ENCODE measurements around the gene ARMH2.

Gene ARMH2

DNA sequence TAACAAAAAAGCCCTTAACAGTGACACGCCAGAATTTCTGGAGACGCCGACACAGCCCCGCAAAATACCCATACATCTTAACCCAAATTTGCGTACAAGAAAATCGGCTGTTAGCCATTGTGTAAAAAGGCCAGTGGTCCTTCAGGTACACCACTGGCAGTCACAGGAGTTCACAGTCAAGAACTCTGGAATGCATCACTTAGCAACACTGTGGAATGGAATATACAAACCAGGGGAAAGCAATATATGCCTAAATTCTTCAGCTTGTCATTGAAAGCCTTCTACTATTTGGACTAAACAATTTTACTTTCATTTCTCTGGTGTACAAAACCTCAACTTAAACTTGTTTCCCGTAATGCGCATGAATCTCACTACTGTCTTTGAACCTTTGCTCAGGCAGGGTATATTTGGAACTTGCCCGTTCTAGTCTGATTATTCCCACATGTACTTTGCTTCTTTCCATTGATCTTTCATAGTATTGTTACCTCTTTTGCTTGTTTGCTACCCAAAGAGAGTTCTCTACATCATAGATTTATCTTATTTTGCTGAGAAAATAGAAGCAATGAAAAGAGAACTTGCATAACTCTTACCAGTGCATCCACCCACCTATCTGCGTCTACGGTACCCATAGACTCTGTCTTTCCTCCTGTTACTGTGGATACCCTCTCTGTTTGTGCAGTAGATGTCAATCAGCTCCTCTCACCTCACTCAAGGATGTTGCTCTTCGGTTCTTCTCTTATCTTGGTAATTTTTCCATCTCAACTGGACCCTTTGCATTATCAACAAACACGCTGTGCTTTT, at the start of gene ARMH2:
ARMH2 (minus strand) TSS at position 178 of the 801 bp plus-strand sequence; CDS start at position 118, 60 bp downstream.
- H3K36me3 ChIP-seq (ENCODE audit: control insufficient read depth in 1 of 2, insufficient read depth in 2 of 2, low read length in 2 of 2): no peaks in the 10 kb centered on the region
- H3K4me3 ChIP-seq (ENCODE audit: low read depth in 1 of 2, low read length in 2 of 2): no peak within 1 kb of the TSS
- H3K4me1 ChIP-seq (ENCODE audit: control insufficient read depth in 1 of 2, insufficient read depth in 2 of 2, low read length in 2 of 2): no peaks in the 10 kb centered on the region
- no peak within 1 kb of the TSS for H3K27ac ChIP-seq (ENCODE audit: low read length)
- H3K9me3 ChIP-seq (ENCODE audit: control insufficient read depth in 1 of 2, low read length in 2 of 2): no peaks in the 10 kb centered on the region
- H3K27me3 ChIP-seq (ENCODE audit: low read depth, low read length): no peaks in the 10 kb centered on the region

DNA sequence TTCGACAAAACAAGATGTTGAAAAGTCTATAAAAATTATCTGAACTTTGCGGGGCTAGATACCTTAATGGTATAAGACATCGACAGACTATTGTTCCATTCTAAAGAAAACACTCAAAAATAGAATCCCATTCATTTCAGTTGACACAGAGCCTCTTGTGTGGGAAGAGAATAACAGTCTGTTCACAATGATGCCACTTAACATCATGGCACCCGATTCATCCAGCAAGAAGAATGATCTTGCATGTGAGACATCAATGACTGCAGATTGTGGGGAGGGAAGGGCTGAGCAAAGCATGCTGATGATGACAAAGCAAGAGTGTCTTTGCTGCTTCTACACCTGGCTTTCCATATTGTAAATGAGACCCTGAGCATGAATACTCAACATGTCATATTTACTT, 49.7 kb upstream of the ARMH2 start:
- peaks cover 0 to 6% of the 10 kb centered on the region in 2 donors for H3K36me3 ChIP-seq (ENCODE audit: control insufficient read depth in 1 of 2, insufficient read depth in 2 of 2, low read length in 2 of 2)
- no peaks in the 10 kb centered on the region for H3K27me3 ChIP-seq (ENCODE audit: low read depth, low read length)
- no peak overlapping the region for H3K27ac ChIP-seq (ENCODE audit: low read length)
- H3K9me3 ChIP-seq (ENCODE audit: control insufficient read depth in 1 of 2, low read length in 2 of 2): no peaks in the 10 kb centered on the region
- H3K4me3 ChIP-seq (ENCODE audit: low read depth in 1 of 2, low read length in 2 of 2): no peak overlapping the region
- no peaks in the 10 kb centered on the region for H3K4me1 ChIP-seq (ENCODE audit: control insufficient read depth in 1 of 2, insufficient read depth in 2 of 2, low read length in 2 of 2)

DNA sequence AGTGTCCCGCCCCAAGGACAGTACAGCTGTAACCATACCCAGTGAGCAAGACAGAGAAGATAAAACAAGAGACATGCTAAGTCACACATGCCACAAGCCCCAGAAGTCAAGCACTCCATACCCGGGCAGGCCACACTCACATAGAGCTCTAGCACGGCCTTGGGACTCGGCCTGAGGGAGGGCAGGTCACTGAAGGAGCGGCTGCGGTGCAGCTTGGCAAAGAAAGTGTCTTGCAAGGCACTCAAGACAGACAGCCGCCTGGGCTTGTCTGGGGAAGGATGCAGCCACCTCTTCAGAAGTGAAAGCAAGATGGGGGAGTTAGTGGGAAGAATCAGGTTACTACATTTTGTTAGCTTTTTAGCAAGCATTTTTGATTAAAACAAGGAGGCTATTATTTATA, 48.7 kb upstream of the ARMH2 start:
- H3K4me3 ChIP-seq (ENCODE audit: low read depth in 1 of 2, low read length in 2 of 2): no peak overlapping the region

DNA sequence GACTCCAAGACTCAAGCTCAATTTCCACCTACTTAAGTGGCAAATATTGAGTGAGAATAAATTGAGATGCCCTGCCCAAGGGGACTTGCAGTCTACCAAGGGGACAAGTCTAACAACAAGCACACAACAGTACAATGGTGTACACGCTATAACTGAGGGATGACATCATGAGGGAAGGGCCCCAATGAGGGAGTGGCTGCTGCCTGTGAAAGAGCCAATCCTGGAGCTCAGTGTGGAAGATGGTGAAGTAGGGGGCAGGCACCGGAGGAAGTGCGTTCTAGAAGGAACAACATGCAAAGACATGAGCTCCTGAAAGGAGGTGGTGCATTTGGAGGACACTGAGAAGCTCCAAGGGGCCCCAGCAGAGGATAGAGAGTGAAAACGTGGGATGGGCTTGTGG, 46.9 kb upstream of the ARMH2 start:
- Histone ChIP-seq H3K4me3 (ENCODE audit: low read depth in 1 of 2, low read length in 2 of 2) (no peak overlapping the region), H3K4me1 (ENCODE audit: control insufficient read depth in 1 of 2, insufficient read depth in 2 of 2, low read length in 2 of 2) (no peaks in the 10 kb centered on the region), H3K27ac (ENCODE audit: low read length) (no peak overlapping the region), H3K27me3 (ENCODE audit: low read depth, low read length) (no peaks in the 10 kb centered on the region), H3K36me3 (ENCODE audit: control insufficient read depth in 1 of 2, insufficient read depth in 2 of 2, low read length in 2 of 2) (peaks cover 0 to 5% of the 10 kb centered on the region in 2 donors), H3K9me3 (ENCODE audit: control insufficient read depth in 1 of 2, low read length in 2 of 2) (no peaks in the 10 kb centered on the region)

More for the DNA sequence above, 48.7 kb upstream of the ARMH2 start:
- no peaks in the 10 kb centered on the region for H3K27me3 ChIP-seq (ENCODE audit: low read depth, low read length)
- H3K4me1 ChIP-seq (ENCODE audit: control insufficient read depth in 1 of 2, insufficient read depth in 2 of 2, low read length in 2 of 2): no peaks in the 10 kb centered on the region
- H3K36me3 ChIP-seq (ENCODE audit: control insufficient read depth in 1 of 2, insufficient read depth in 2 of 2, low read length in 2 of 2): peaks cover 0 to 5% of the 10 kb centered on the region in 2 donors
- H3K9me3 ChIP-seq (ENCODE audit: control insufficient read depth in 1 of 2, low read length in 2 of 2): no peaks in the 10 kb centered on the region
- no peak overlapping the region for H3K27ac ChIP-seq (ENCODE audit: low read length)

DNA sequence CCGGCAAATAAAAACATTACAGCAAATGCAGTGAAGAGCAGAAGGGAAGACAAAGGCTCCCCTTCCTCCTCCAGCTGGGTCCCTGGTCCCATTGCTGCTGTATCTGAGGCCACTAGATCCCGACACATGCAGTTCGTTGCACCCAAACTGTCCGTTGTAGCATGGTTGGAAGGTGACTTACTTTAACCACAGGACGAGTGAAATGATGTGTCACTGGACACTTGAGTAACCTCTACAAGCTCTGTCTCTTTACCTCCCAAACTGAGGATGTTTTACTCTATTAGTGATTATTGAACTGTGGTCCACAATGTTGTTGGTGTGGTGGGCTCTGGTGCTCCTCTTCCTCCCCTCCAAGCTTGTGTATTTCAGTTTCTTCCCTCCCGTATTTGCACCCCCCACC, 46.2 kb upstream of the ARMH2 start:
- no peaks in the 10 kb centered on the region for H3K27me3 ChIP-seq (ENCODE audit: low read depth, low read length)
- H3K27ac ChIP-seq (ENCODE audit: low read length): no peak overlapping the region
- H3K4me1 ChIP-seq (ENCODE audit: control insufficient read depth in 1 of 2, insufficient read depth in 2 of 2, low read length in 2 of 2): no peaks in the 10 kb centered on the region
- H3K9me3 ChIP-seq (ENCODE audit: control insufficient read depth in 1 of 2, low read length in 2 of 2): no peaks in the 10 kb centered on the region
- H3K4me3 ChIP-seq (ENCODE audit: low read depth in 1 of 2, low read length in 2 of 2): no peak overlapping the region
- H3K36me3 ChIP-seq (ENCODE audit: control insufficient read depth in 1 of 2, insufficient read depth in 2 of 2, low read length in 2 of 2): no peaks in the 10 kb centered on the region

DNA sequence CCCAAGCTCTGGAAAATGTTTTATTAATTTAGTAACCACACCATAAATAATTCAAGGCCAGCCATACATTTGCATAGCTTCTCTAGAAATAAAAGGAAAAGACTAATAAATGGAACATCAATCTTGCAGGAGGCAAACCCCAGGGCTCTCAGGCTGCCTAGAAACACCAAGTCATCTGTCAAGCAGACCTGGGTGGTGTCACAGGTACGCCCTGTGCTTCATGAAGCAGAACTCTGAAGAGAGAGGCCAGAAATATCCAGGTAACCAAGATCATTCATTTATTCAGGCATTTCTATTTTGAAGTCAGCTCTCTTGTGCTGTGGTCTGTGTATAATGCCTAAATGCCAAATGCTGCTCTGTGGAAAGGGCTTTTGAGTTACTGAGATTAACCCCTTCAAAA, 45.3 kb upstream of the ARMH2 start:
- no peaks in the 10 kb centered on the region for H3K36me3 ChIP-seq (ENCODE audit: control insufficient read depth in 1 of 2, insufficient read depth in 2 of 2, low read length in 2 of 2)
- no peak overlapping the region for H3K4me3 ChIP-seq (ENCODE audit: low read depth in 1 of 2, low read length in 2 of 2)
- no peaks in the 10 kb centered on the region for H3K9me3 ChIP-seq (ENCODE audit: control insufficient read depth in 1 of 2, low read length in 2 of 2)
- no peaks in the 10 kb centered on the region for H3K27me3 ChIP-seq (ENCODE audit: low read depth, low read length)
- no peaks in the 10 kb centered on the region for H3K4me1 ChIP-seq (ENCODE audit: control insufficient read depth in 1 of 2, insufficient read depth in 2 of 2, low read length in 2 of 2)
- no peak overlapping the region for H3K27ac ChIP-seq (ENCODE audit: low read length)

DNA sequence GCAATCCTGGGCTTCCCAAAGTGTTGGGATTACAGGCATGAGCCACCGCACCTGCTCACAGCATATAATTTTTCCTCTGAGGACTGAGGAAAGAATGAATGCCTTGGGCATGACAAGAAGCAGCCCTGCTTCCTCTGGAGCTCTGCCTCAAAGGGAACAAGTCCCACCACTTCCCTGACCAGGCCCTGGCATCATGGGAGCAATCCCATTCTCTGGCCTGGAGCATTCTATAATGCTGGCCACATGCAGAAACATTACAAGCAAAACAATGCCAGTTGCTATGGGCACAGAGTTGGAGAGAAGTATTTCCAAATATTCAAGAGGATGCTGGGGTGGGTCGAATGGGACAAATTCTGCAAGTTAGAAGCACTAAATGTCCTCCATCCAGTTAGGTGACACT, 41.5 kb upstream of the ARMH2 start:
- no peaks in the 10 kb centered on the region for H3K9me3 ChIP-seq (ENCODE audit: control insufficient read depth in 1 of 2, low read length in 2 of 2)
- H3K27ac ChIP-seq (ENCODE audit: low read length): no peak overlapping the region
- H3K4me1 ChIP-seq (ENCODE audit: control insufficient read depth in 1 of 2, insufficient read depth in 2 of 2, low read length in 2 of 2): peaks cover 0 to 5% of the 10 kb centered on the region in 2 donors
- H3K27me3 ChIP-seq (ENCODE audit: low read depth, low read length): no peaks in the 10 kb centered on the region
- H3K36me3 ChIP-seq (ENCODE audit: control insufficient read depth in 1 of 2, insufficient read depth in 2 of 2, low read length in 2 of 2): no peaks in the 10 kb centered on the region
- no peak overlapping the region for H3K4me3 ChIP-seq (ENCODE audit: low read depth in 1 of 2, low read length in 2 of 2)

DNA sequence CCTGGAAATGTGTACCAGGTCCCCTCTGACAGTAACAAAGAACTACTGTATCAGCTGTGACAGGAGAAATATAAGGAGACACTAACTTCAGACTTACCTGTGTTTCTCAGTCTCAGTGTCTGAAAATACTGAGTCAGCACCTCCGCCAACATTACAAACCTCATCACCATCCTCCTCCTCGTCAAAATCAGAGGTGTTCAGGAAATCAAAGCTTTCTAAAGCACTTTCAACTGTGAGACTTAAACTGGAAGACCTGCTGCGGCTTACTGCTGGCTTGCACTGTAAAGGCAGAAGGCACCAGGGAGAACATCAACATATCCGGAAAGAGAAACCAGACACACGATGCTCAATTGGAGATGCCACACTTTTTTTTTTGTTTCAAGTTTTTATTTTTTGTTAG, 40.3 kb upstream of the ARMH2 start:
- Histone ChIP-seq H3K27ac (ENCODE audit: low read length) (no peak overlapping the region), H3K27me3 (ENCODE audit: low read depth, low read length) (no peaks in the 10 kb centered on the region), H3K4me1 (ENCODE audit: control insufficient read depth in 1 of 2, insufficient read depth in 2 of 2, low read length in 2 of 2) (peaks cover 0 to 5% of the 10 kb centered on the region in 2 donors), H3K9me3 (ENCODE audit: control insufficient read depth in 1 of 2, low read length in 2 of 2) (no peaks in the 10 kb centered on the region), H3K36me3 (ENCODE audit: control insufficient read depth in 1 of 2, insufficient read depth in 2 of 2, low read length in 2 of 2) (no peaks in the 10 kb centered on the region), H3K4me3 (ENCODE audit: low read depth in 1 of 2, low read length in 2 of 2) (no peak overlapping the region)

DNA sequence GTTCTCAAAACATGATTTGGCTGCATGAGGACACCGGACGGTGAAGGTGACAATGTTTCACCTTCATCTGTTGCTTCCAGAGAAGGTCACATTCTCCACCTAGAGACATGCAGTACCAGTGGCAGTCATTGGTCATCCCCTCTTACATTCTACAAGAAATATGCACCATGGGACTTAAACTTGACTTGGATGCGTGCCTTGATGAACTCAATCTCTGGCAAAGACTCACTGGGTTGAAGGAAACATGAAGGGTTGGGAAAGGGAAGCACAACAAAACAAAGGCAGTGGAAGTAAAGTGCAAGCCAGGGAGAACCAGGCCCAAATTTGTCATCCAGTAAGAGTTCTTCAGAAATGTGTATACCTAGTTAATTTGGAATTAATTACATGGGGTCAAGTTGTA, 39.4 kb upstream of the ARMH2 start:
- Histone ChIP-seq H3K4me1 (ENCODE audit: control insufficient read depth in 1 of 2, insufficient read depth in 2 of 2, low read length in 2 of 2) (peaks cover 0 to 5% of the 10 kb centered on the region in 2 donors), H3K9me3 (ENCODE audit: control insufficient read depth in 1 of 2, low read length in 2 of 2) (no peaks in the 10 kb centered on the region), H3K27me3 (ENCODE audit: low read depth, low read length) (no peaks in the 10 kb centered on the region), H3K27ac (ENCODE audit: low read length) (no peak overlapping the region), H3K36me3 (ENCODE audit: control insufficient read depth in 1 of 2, insufficient read depth in 2 of 2, low read length in 2 of 2) (no peaks in the 10 kb centered on the region), H3K4me3 (ENCODE audit: low read depth in 1 of 2, low read length in 2 of 2) (no peak overlapping the region)

DNA sequence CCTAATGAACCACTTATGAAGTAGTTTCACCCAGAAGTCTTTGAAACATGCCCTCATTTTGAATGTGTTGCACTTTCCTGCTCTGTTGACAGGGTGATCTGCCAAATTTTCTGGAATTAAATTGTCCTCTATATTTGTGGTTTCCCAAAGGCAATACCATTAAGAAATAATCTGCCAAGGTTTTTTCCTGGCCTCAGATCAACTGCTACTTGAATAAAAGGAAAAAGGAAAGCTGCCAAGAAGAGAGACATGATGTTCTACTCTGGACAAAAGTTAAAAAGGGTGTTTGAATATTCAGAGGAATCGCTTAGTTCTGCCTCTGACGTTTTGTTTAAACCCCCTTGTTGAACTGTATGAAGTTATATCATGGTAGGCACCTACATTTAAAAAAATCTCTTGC, 37.4 kb upstream of the ARMH2 start:
- no peaks in the 10 kb centered on the region for H3K9me3 ChIP-seq (ENCODE audit: control insufficient read depth in 1 of 2, low read length in 2 of 2)
- peaks cover 0 to 5% of the 10 kb centered on the region in 2 donors for H3K4me1 ChIP-seq (ENCODE audit: control insufficient read depth in 1 of 2, insufficient read depth in 2 of 2, low read length in 2 of 2)
- no peaks in the 10 kb centered on the region for H3K27me3 ChIP-seq (ENCODE audit: low read depth, low read length)
- peaks cover 0 to 13% of the 10 kb centered on the region in 2 donors for H3K36me3 ChIP-seq (ENCODE audit: control insufficient read depth in 1 of 2, insufficient read depth in 2 of 2, low read length in 2 of 2)
- H3K4me3 ChIP-seq (ENCODE audit: low read depth in 1 of 2, low read length in 2 of 2): no peak overlapping the region
- H3K27ac ChIP-seq (ENCODE audit: low read length): no peak overlapping the region

DNA sequence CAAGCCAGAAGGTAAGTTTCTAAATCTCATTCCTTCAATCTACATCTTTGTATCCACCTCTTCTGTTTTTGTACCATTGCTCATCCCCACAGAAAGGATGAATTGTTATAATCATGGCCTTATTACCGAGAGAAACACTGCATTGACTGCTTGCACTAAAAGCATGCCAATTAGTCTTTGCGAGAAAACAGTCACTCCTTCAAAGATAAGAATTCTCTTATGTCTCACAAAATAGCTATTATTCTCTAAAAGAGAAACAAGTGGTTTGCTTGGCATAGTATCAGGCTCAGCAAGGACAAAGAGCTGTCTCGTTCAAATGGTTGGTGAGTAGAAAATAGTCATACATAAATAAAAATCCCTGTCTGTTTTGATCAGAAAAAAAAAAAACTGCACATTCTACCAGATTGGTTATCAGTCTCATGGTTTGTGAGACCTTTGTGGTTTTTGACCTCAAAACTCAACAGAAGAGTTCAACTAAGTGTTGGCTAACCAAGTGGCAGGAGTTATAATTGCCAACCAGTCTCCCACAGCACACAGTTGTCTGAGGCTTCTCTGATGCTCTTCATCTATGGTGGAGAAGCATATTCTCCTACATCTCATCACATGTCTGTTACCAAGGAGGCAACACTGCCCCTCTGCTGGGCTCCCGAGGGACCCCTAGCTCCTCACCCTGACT, 35.1 kb upstream of the ARMH2 start:
- no peaks in the 10 kb centered on the region for H3K27me3 ChIP-seq (ENCODE audit: low read depth, low read length)
- H3K36me3 ChIP-seq (ENCODE audit: control insufficient read depth in 1 of 2, insufficient read depth in 2 of 2, low read length in 2 of 2): peaks cover 0 to 20% of the 10 kb centered on the region in 2 donors
- H3K4me3 ChIP-seq (ENCODE audit: low read depth in 1 of 2, low read length in 2 of 2): no peak overlapping the region
- no peak overlapping the region for H3K27ac ChIP-seq (ENCODE audit: low read length)
- no peaks in the 10 kb centered on the region for H3K9me3 ChIP-seq (ENCODE audit: control insufficient read depth in 1 of 2, low read length in 2 of 2)
- H3K4me1 ChIP-seq (ENCODE audit: control insufficient read depth in 1 of 2, insufficient read depth in 2 of 2, low read length in 2 of 2): peaks cover 0 to 5% of the 10 kb centered on the region in 2 donors

All from muscle layer of duodenum (tissue), 2 donors.